Adrenal gland (tissue), 12 donors: ENCODE data around the gene ADGRA3. TPM values are rescaled to one million over a fixed set of nuclear protein-coding genes. Genes with fewer than 3 reads are reported as not detected.

ENCODE experiments used
- DNase-seq, 7 donors: peaks; one replicate each; pipeline ENCODE4 v3.0.0-alpha.2; 2019 to 2020
- H3K27ac ChIP-seq, 5 donors: fragments of 200-600 bp; sonication (generic) in 4 of 5; 1 replicate in 3 of 5; 2 replicates in 2 of 5; pipeline versions ENCODE4 v1.5.1 to v1.8.0; 2016 to 2020; ENCODE audit warnings: mild to moderate bottlenecking in 1 of 5
- H3K27me3 ChIP-seq: fragments of 200-600 bp; 2 replicates; pipeline ENCODE4 v1.8.0; 2021
- H3K36me3 ChIP-seq, 2 donors: fragments of 200-600 bp; replicated peaks in 1 of 2; 1 replicate in 1 of 2; 2 replicates in 1 of 2; pipeline versions ENCODE4 v1.5.1 to v1.8.0; 2018 to 2022
- H3K4me1 ChIP-seq, 2 donors: fragments of 200-600 bp; replicated peaks in 1 of 2; 1 replicate in 1 of 2; 2 replicates in 1 of 2; pipeline versions ENCODE4 v1.5.1 to v1.8.0; 2018 to 2021
- H3K4me3 ChIP-seq, 4 donors: fragments of 200-600 bp; sonication (generic) in 3 of 4; one replicate each; pipeline ENCODE4 v1.5.1; 2016 to 2018
- H3K9me3 ChIP-seq, 3 donors: fragments of 200-600 bp; sonication (generic) in 1 of 3; replicated peaks in 1 of 3; 1 replicate in 2 of 3; 2 replicates in 1 of 3; pipeline versions ENCODE4 v1.5.1 to v1.8.0; 2016 to 2021
- CTCF ChIP-seq, 6 experiments: fragments of 450-650 bp in 4 of 6; fragments of 200-600 bp in 2 of 6; sonication (generic) in 1 of 6; IDR thresholded peaks; 1 replicate in 5 of 6; 2 replicates in 1 of 6; pipeline versions ENCODE4 v1.5.1 to v1.8.0; 2016 to 2021; ENCODE audit warnings: antibody characterized with exemption in 6 of 6, mild to moderate bottlenecking in 2 of 6, moderate library complexity in 1 of 6
- POLR2A ChIP-seq, 2 donors: fragments of 450-650 bp; IDR thresholded peaks; one replicate each; pipeline ENCODE4 v1.6.1; 2017; ENCODE audit warnings: antibody characterized with exemption in 2 of 2, mild to moderate bottlenecking in 2 of 2, moderate library complexity in 1 of 2
- WGBS, 4 donors: extraction: QIAGEN DNeasy Blood & Tissue Kit in 2 of 4; methylation state at CpG; one replicate each; pipeline versions ENCODE4 v1.1.5 to v1.1.7; 2013 to 2017; 5-methylcytosine and 5-hydroxymethylcytosine counted together
- intact Hi-C, 2 donors: fragments of 100-400 bp; cut with DNase I; formaldehyde crosslinking; loops; one replicate each; pipeline versions ENCODE4 v1.14.1 to v1.15.0; 2022 to 2023
- polyA plus RNA-seq, 3 donors: library from polyadenylated mRNA; stranded (reverse); fragments of 200-250 nt in 2 of 3; fragments of 350-450 nt in 1 of 3; fragmentation: Illumina TruSeq in 1 of 3; extraction: RNeasy Lipid Tissue Mini Kit (QIAGEN cat#74804) in 1 of 3; gene quantifications; one replicate each; pipeline ENCODE4 v1.2.3, GENCODE V29; 2013 to 2014
- total RNA-seq, 9 donors: library from RNA; depleted of rRNA in 4 of 9; stranded (reverse); fragments of >200 nt in 4 of 9; fragments of 120-200 nt in 1 of 9; fragmentation: NEBNext Ultra II Directional in 1 of 9; extraction: Animal tissue kit (Norgen Biotek cat#: 25700) in 1 of 9; gene quantifications; one replicate each; pipeline versions ENCODE4 v1.1.0 to v1.2.4, GENCODE V29; 2013 to 2023
- donor health status: healthy with polysubstance abuse.
- donor health status: Bipolar disorder and iron deficiency.
- donor health status: DM: yes; HTN: yes; CAD: no.
- donor health status: DM: no; HTN: no; CAD: no.
- donor health status: DM: no; HTN: no; CAD: no.
- donor health status: DM: yes; HTN: yes; CAD: no.

ADGRA3 gene
- total and polyA plus RNA-seq, 12 donors, result 9.8 to 36.9 (median 24.0) TPM

- no peaks in the 10 kb centered on the region for H3K9me3 ChIP-seq
- H3K27me3 ChIP-seq, result no peaks in the 10 kb centered on the region
- intact Hi-C loops, result no loop called here
- no peaks in the 10 kb centered on the region for H3K36me3 ChIP-seq
- no peak overlapping the region for H3K27ac ChIP-seq
- no peak for DNase-seq
- 35 to 98% (median 63%) methylated on average over 1 of the region's 1 CpG for WGBS, 4 donors
- no peak overlapping the region for H3K4me3 ChIP-seq
- TF ChIP-seq POLR2A (IDR thresholded peaks at IDR 0.05) (no peak), CTCF (IDR thresholded peaks at IDR 0.05) (no peak)
- peaks cover 0 to 17% of the 10 kb centered on the region in 2 donors for H3K4me1 ChIP-seq
Measured at GRCh38 chr4:22488106-22488505, 27.8 kb downstream of the ADGRA3 start.

GRCh38 chr4:22487328-22487727 lies 28.5 kb downstream of the ADGRA3 start:
- Histone ChIP-seq H3K27me3 (no peaks in the 10 kb centered on the region), H3K4me3 (no peak overlapping the region), H3K36me3 (no peaks in the 10 kb centered on the region), H3K9me3 (no peaks in the 10 kb centered on the region), H3K27ac (no peak overlapping the region), H3K4me1 (peaks cover 0 to 17% of the 10 kb centered on the region in 2 donors)
- 92 to 96% (median 94%) methylated on average over 4 to 5 of the region's 5 CpGs for WGBS, 4 donors
- DNase-seq, result no peak
- TF ChIP-seq CTCF (IDR thresholded peaks at IDR 0.05) (no peak), POLR2A (IDR thresholded peaks at IDR 0.05) (no peak)
- intact Hi-C loops, result no loop called here

GRCh38 chr4:22486276-22486675 lies 29.6 kb downstream of the ADGRA3 start:
- H3K9me3 ChIP-seq, result no peaks in the 10 kb centered on the region
- no peak overlapping the region for H3K4me3 ChIP-seq
- DNase-seq, result no peak
- intact Hi-C loops, result no loop called here
- TF ChIP-seq POLR2A (IDR thresholded peaks at IDR 0.05) (no peak), CTCF (IDR thresholded peaks at IDR 0.05) (no peak)
- H3K4me1 ChIP-seq, result peaks cover 0 to 17% of the 10 kb centered on the region in 2 donors
- H3K27me3 ChIP-seq, result no peaks in the 10 kb centered on the region
- no peak overlapping the region for H3K27ac ChIP-seq
- WGBS, 4 donors, result 73 to 90% (median 82%) methylated on average over 4 of the region's 4 CpGs
- H3K36me3 ChIP-seq, result no peaks in the 10 kb centered on the region

- DNase-seq, result peak in 3 of 7 donors; percentile 10 to 26 (median 19)
- WGBS, 4 donors, result 59 to 63% (median 61%) methylated on average over 4 of the region's 4 CpGs
- H3K9me3 ChIP-seq, result no peaks in the 10 kb centered on the region
- H3K4me1 ChIP-seq, result peaks cover 0 to 16% of the 10 kb centered on the region in 2 donors
- H3K27ac ChIP-seq, result no peak overlapping the region
- H3K36me3 ChIP-seq, result no peaks in the 10 kb centered on the region
- TF ChIP-seq POLR2A (IDR thresholded peaks at IDR 0.05) (no peak), CTCF (IDR thresholded peaks at IDR 0.05) (no peak)
- H3K4me3 ChIP-seq, result no peak overlapping the region
- no peaks in the 10 kb centered on the region for H3K27me3 ChIP-seq
- intact Hi-C loops, result no loop called here
Measured at GRCh38 chr4:22485737-22486136, 30.1 kb downstream of the ADGRA3 start.
